Anterior cingulate cortex (tissue), 58 donors: ENCODE measurements around the gene IWS1.
"Not testable (repeated sequence)": the region's sequence is repeated elsewhere in the genome, so short reads cannot be mapped to it uniquely, and the experiment has no call there.

Source experiments
- DNase-seq, 58 donors: peaks; one replicate each; lab custom pipeline; 2025; lab: John Stamatoyannopoulos, UW

IWS1 gene

GRCh38 chr2:127561371-127561770 lies 35.1 kb upstream of the IWS1 start:
- no peak for DNase-seq

- DNase-seq, result peak in 1 of 58 donors; percentile 48
Measured at GRCh38 chr2:127560931-127561280, 34.6 kb upstream of the IWS1 start.

GRCh38 chr2:127560201-127560930 lies 34.1 kb upstream of the IWS1 start:
- DNase-seq, result peak in 14 of 58 donors; percentile 6 to 71 (median 20)

- DNase-seq, result no peak
Measured at GRCh38 chr2:127559454-127559853, 33.2 kb upstream of the IWS1 start.

DNA sequence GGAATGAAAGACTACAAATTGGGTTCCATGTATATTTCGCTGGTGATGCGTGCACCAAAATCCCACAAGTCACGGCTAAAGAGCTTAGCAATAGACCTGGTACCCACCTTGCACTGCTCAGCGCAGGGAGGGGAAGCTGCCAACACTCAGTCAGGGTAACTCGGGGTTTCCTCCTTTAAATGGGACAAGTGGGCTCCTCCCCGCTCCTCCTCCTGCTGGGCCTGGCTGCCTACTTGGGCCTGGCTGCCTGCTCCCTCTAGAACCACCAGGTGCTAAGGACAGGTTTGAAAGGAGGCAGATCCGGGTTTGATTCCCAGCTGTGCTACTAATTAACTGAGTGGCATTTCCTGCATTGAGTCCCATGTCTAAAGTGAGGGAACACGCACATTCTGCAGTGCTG lies 32.6 kb upstream of the IWS1 start:
- no peak for DNase-seq

- DNase-seq, result no peak
Measured at GRCh38 chr2:127552846-127553245, 26.6 kb upstream of the IWS1 start.

- DNase-seq, result no peak
Measured at GRCh38 chr2:127552336-127552735, 26.0 kb upstream of the IWS1 start.

- DNase-seq, result no peak
Measured at GRCh38 chr2:127551221-127551930, 25.1 kb upstream of the IWS1 start.

GRCh38 chr2:127546797-127547196 lies 20.5 kb upstream of the IWS1 start:
- no peak for DNase-seq

- no peak for DNase-seq
Measured at GRCh38 chr2:127545796-127546195, 19.5 kb upstream of the IWS1 start.

GRCh38 chr2:127545189-127545588 lies 18.9 kb upstream of the IWS1 start:
- DNase-seq, result no peak

GRCh38 chr2:127543013-127543501 lies 16.8 kb upstream of the IWS1 start:
- not testable (repeated sequence) for DNase-seq

DNA sequence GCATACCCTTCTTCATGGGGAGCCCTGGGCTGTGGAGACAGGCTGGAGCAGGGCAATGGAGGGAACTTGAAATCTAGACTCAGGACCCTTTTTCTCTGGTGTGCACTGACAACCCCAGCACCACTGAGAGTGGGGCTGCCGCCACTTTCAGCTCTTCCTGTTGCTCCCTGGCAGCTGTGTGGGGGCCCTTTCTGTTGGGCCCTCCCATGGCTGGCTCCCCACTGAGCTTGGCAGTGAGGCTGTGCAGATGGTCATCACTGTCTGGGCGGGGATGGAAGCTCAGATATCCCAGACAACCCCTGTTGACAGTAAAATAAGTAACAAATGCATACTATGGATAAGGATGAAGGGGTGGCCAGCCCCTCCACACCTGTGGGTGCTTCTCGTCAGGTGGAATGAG lies 15.9 kb upstream of the IWS1 start:
- no peak for DNase-seq

DNA sequence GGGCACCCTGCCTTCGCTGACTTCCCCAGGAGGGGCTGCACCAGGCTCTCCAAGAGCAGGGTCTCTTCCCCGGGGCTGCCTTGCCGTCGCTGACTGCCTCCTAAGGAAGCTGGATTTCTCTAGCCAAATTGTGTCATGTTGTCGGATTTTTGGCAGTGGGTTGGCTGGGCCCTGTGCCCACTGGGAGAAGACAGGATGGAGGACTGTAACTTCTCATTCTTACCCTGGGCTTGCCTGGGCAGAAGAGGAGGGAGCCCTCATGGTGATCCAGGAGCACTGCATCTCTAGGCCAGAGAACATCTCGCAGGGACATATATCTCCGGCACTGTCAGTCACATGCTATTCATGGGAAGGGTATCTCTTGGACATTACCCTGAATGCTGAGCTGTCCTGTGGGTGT lies 15.5 kb upstream of the IWS1 start:
- DNase-seq, result peak in 1 of 58 donors; percentile 17

DNA sequence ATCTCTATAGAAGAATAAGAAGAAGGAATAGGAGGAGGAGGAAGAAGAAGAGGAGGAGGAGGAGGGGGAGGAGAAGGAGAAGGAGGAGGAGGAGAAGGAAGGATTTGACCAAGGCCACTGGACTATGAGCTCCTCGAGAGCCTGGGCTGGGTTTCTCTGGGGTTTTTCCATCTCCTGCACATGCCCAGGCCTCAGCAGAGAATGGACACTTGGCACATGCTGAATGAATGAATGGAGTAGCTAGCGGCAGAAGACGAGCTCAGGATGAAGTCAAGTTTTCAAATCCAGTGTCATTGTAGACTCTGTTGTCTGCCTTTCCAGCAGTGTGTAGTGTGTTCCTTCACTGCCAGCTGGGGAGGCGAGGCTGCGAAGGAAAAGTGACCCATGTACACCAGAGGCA lies 11.4 kb upstream of the IWS1 start:
- DNase-seq, result no peak

DNA sequence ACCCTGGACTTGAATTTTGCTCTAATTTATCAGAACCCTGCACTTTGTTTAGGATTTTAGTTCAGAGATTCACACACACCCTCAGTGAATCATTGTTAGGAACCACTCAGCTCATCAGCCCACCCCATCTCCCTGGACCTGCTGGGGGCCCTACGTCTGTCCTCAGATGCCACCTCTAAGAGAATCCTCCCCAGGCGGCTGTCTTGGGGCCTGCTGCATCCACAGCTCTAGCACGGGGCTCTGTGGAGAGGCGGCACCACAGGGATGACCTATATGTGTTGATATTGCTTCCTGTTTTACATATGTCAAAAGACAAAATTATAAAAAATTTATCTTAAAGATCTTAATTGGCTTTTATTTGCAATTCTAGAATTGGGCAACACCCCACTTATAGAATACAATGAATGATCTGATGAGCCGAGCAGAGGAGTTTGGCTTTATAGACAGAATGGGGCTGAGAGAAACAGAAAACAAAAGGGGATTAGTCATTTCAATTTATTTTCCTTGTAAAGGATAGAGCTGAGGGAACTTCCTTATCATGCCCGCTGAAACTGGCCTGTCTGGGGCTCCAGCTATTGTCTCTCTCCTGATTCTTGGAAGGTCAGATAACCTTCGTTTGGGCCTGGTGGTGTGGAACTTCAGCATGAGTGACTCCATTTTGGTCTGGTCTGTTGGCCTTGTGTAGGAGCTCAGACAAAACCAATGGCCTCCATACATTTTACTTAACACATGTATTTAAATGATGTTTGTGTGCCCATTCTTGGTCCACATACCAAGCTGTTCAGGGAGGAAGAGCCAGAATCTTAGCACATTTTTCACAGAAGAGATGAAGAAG lies 10.6 kb upstream of the IWS1 start:
- no peak for DNase-seq

- DNase-seq, result no peak
Measured at GRCh38 chr2:127535918-127536317, 9.6 kb upstream of the IWS1 start.

GRCh38 chr2:127535422-127535901 lies 9.2 kb upstream of the IWS1 start, which contains the start of gene MYO7B:
TSS of gene MYO7B (plus strand) at chr2:127535683. CDS start at chr2:127559723, 24,040 bp downstream.
- DNase-seq, result no peak

DNA sequence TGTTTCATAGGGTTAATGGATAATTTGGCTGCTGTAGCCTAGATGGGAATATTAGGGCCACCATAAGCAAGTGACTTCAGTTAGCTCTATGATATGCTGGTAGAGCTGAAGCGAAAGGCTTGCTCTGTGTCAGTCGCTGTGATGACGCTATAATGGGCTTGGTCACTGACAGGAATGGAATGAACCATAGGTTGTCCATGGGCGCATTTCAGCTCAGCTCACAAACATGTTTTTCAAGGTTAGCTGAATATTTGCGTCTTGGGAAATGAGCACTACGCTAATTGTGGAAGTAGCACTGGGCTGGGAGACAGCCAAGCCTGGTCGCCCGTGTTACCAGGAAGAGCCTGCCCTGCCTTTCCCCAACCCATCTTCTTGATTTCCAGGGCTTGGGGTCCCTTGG lies 6.0 kb upstream of the IWS1 start:
- DNase-seq, result no peak

DNA sequence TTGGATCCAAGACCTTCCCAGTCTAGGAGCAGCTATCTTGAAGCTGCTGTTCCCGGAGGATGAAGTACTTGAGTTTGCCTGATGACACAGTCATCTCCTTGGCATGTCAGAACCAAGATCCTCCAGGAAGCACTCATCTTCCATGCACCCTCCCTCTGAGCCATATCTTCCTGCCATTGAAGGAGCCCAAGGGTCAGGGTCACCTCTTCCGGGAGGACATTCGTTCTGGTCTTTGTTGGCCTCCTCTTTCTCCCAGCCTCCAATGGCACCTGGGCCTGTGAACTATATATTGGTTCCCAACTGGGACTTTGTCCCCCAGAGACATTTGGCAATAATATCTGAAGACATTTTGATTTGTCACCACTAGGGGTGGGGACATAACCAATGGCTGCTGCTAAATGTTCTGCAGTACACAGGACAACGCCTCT lies 4.9 kb upstream of the IWS1 start:
- no peak for DNase-seq
